Measurements from ENCODE around the gene L3MBTL3.
A peak's percentile ranks its signal among the peaks of the same experiment; 100 is the strongest.

The L3MBTL3 gene

GRCh38 chr6:130018292-130018743 lies at the start of gene L3MBTL3:
L3MBTL3 (plus strand) TSS chr6:130018581; CDS start chr6:130042700, 24,119 bp downstream.
- peak; percentile 49 to 59 for DNase-seq

- DNase-seq, result no peak
Observed at GRCh38 chr6:129969064-129969463, 49.3 kb upstream of the L3MBTL3 start.

- DNase-seq, result no peak
Observed at GRCh38 chr6:129976110-129976509, 42.3 kb upstream of the L3MBTL3 start.

- DNase-seq, result no peak
Observed at GRCh38 chr6:129978148-129978916, 40.0 kb upstream of the L3MBTL3 start.

- no peak for DNase-seq
Observed at GRCh38 chr6:129980821-129981220, 37.6 kb upstream of the L3MBTL3 start.

- no peak for DNase-seq
Observed at GRCh38 chr6:129981598-129981997, 36.8 kb upstream of the L3MBTL3 start.

GRCh38 chr6:129989396-129989795 lies 29.0 kb upstream of the L3MBTL3 start:
- DNase-seq, result no peak

GRCh38 chr6:129992881-129993280 lies 25.5 kb upstream of the L3MBTL3 start:
- DNase-seq, result no peak

GRCh38 chr6:129994410-129994809 lies 24.0 kb upstream of the L3MBTL3 start:
- DNase-seq, result no peak

GRCh38 chr6:129996387-129996786 lies 22.0 kb upstream of the L3MBTL3 start:
- DNase-seq, result no peak

- no peak for DNase-seq
Observed at GRCh38 chr6:130000526-130001421, 17.6 kb upstream of the L3MBTL3 start.

GRCh38 chr6:130008236-130008873 lies 10.0 kb upstream of the L3MBTL3 start:
- DNase-seq, result no peak

GRCh38 chr6:130009146-130009545 lies 9.2 kb upstream of the L3MBTL3 start:
- DNase-seq, result no peak

GRCh38 chr6:130010387-130010786 lies 8.0 kb upstream of the L3MBTL3 start:
- DNase-seq, result no peak

GRCh38 chr6:130012728-130013127 lies 5.7 kb upstream of the L3MBTL3 start:
- DNase-seq, result no peak

GRCh38 chr6:130018744-130019325 lies 454 bp downstream of the L3MBTL3 start:
- DNase-seq, result no peak

GRCh38 chr6:130019326-130020072 lies 1.1 kb downstream of the L3MBTL3 start:
- DNase-seq, result no peak

GRCh38 chr6:130020073-130020906 lies 1.9 kb downstream of the L3MBTL3 start:
- no peak for DNase-seq

- DNase-seq, result peak; percentile 8 to 56
Observed at GRCh38 chr6:130020907-130021629, 2.7 kb downstream of the L3MBTL3 start.

GRCh38 chr6:130026859-130027258 lies 8.5 kb downstream of the L3MBTL3 start:
- DNase-seq, result no peak
